Adipocyte (in vitro differentiated cells): ENCODE data around the gene TUBA1B.
"Not testable (repeated sequence)": the region's sequence is repeated elsewhere in the genome, so short reads cannot be mapped to it uniquely, and the experiment has no call there.

Experiments used
- DNase-seq: peaks from one replicate; pipeline ENCODE4 v3.0.0-alpha.2; 2015; ENCODE audit warnings: low read depth
- H3K27me3 ChIP-seq: replicated peaks from 2 replicates; pipeline ENCODE4 v1.7.0; 2013; ENCODE audit warnings: mild to moderate bottlenecking, low read length, moderate library complexity; ENCODE audit not compliant: control insufficient read depth, insufficient read depth
- H3K36me3 ChIP-seq: 2 replicates; pipeline ENCODE4 v1.7.0; 2013; ENCODE audit warnings: low read length, mild to moderate bottlenecking, moderate library complexity; ENCODE audit not compliant: control insufficient read depth, insufficient read depth, severe bottlenecking
- H3K4me1 ChIP-seq: 2 replicates; pipeline ENCODE4 v1.7.0; 2013; ENCODE audit warnings: mild to moderate bottlenecking, low read length, moderate library complexity; ENCODE audit not compliant: control insufficient read depth, insufficient read depth
- H3K4me3 ChIP-seq: 2 replicates; pipeline ENCODE4 v1.7.0; 2013; ENCODE audit warnings: mild to moderate bottlenecking, low read length, moderate library complexity
- H3K9ac ChIP-seq: 2 replicates; pipeline ENCODE4 v1.7.0; 2013; ENCODE audit warnings: mild to moderate bottlenecking, low read length, moderate library complexity
- H3K9me3 ChIP-seq: 2 replicates; pipeline ENCODE4 v1.7.0; 2013; ENCODE audit warnings: mild to moderate bottlenecking, low read length, moderate library complexity; ENCODE audit not compliant: control insufficient read depth

TUBA1B gene

DNA sequence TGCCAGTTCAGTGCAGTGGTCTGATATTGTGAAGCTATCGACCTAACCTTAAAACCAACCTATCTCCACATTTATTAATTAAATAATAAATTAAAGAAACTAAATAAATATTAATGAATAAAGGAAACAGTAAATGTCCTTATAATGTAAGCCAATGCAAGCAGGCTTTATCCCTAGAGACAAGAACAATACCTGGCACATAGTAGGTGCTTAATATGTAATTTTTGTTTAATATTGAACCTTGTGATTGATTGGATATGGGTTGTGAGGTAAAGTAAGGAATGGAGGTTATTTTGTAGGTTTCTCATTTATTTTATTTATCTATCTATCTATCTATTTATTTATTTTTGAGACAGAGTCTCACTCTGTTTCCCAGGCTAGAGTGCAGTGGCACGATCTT lies 7.8 kb upstream of the TUBA1B start:
- no peaks in the 10 kb centered on the region for H3K36me3 ChIP-seq

DNA sequence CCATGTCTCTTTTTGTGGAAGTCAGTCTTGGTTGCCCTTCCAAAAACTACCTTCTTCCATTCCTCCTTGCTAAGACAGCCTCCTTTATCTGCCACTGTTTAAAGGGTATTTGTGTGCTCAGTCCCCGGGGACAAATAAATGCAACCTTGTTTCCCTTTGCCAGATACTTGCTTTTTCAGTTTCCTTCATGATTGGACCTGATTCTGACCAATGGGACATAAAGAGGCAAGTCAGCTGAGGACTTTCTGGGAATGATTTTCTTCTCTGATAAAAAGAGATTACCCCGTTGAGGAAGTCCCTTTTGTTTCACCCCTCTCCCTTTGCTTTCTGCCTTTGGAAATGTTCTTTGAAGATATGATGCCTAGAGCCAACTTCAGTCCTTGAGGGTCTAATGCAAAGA lies 7.4 kb upstream of the TUBA1B start:
- Histone ChIP-seq H3K4me1 (peaks cover 3% of the 10 kb centered on the region), H3K36me3 (no peaks in the 10 kb centered on the region), H3K27me3 (no peaks in the 10 kb centered on the region), H3K9me3 (no peaks in the 10 kb centered on the region), H3K9ac (no peak overlapping the region), H3K4me3 (no peak overlapping the region)
- DNase-seq: no peak

More for the DNA sequence above, 7.8 kb upstream of the TUBA1B start:
- no peaks in the 10 kb centered on the region for H3K4me1 ChIP-seq
- no peaks in the 10 kb centered on the region for H3K27me3 ChIP-seq
- no peaks in the 10 kb centered on the region for H3K9me3 ChIP-seq
- H3K9ac ChIP-seq: no peak overlapping the region
- H3K4me3 ChIP-seq: no peak overlapping the region
- DNase-seq: no peak

DNA sequence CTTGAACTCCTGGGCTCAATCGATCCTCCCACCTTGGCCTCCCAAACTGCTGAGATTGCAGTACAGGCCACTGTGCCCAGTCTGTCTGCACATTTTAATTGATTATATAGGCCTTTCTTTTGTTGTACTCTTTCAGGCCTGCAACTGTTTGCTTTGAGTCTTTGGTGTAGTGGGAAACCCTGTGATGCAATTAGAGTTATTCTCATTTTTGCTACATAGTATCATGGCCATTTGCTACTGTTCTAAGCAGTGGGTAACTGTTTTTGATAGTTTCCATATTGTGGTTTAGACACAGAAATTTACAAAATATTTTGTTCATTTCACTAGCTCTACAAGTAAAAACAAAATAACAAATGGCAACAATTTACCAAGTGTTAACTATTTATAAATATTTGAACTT lies 6.3 kb upstream of the TUBA1B start:
- Histone ChIP-seq H3K9ac (no peak overlapping the region), H3K4me1 (peaks cover 12% of the 10 kb centered on the region), H3K9me3 (no peaks in the 10 kb centered on the region)

DNA sequence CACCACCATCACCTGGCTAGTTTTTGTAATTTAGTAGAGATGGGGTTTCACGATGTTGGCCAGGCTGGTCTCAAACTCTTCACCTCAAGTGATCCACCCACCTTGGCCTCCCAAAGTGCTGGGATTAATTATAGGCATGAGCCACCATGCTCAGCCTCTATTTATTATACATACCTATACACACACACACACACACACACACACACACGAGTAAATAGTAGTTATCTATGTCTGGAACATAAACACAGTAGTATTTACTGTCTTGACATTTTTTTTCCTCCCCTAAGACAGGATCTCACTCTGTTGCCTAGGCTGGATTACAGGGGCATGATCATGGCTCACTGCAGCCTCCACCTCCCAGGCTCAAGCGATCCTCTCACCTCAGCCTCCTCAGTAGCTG lies 5.8 kb upstream of the TUBA1B start:
- H3K27me3 ChIP-seq, H3K9ac ChIP-seq, H3K4me3 ChIP-seq, H3K36me3 ChIP-seq, DNase-seq, H3K9me3 ChIP-seq: not testable (repeated sequence)
- H3K4me1 ChIP-seq: peaks cover 17% of the 10 kb centered on the region

More for the DNA sequence above, 6.3 kb upstream of the TUBA1B start:
- Histone ChIP-seq H3K4me3 (no peak overlapping the region), H3K27me3 (no peaks in the 10 kb centered on the region), H3K36me3 (no peaks in the 10 kb centered on the region)
- DNase-seq: peak; percentile 42

DNA sequence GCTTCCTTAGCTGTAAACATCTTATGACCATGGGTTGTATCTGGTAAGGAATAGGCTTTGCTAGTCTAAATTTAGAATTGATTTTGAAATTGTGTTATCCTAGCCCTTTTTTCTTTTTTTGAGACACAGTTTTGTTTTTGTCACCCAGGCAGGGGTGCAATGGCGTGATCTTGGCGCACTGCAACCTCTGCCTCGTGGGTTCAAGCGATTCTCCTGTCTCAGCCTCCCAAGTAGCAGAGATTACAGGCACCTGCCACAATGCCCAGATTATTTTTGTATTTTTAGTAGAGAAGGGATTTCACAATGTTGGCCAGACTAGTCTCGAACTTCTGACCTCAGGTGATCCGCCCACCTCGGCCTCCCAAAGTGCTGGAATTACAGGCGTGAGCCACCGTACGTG lies 2.4 kb upstream of the TUBA1B start:
- H3K4me1 ChIP-seq: peaks cover 33% of the 10 kb centered on the region
- H3K9ac ChIP-seq: peak overlapping the region; percentile 66
- H3K9me3 ChIP-seq: no peaks in the 10 kb centered on the region
- no peaks in the 10 kb centered on the region for H3K27me3 ChIP-seq
- no peak for DNase-seq
- H3K4me3 ChIP-seq: peak overlapping the region; percentile 99
- H3K36me3 ChIP-seq: peaks cover 14% of the 10 kb centered on the region

DNA sequence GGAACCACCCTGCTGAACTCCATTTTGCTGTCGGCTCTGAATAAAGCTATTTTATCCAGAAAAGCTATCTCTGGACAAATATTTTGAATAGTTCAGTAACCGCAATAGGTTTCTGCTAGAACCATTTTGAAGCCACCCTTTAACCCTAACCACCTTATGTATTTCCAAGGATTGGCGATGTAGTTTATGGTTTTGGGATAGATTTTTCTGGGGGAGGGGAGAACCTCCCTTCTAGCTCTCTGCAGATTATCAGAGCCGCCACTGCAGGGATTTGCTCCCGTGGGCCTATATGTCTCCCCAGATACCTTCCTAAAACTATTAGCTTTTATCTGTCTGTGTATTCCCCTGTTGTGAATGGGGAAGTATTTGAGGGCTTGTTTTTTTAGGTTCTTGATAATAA lies 1.8 kb upstream of the TUBA1B start:
- Histone ChIP-seq H3K27me3 (no peaks in the 10 kb centered on the region), H3K4me1 (peaks cover 33% of the 10 kb centered on the region), H3K9me3 (no peaks in the 10 kb centered on the region), H3K4me3 (peak overlapping the region; percentile 99), H3K9ac (peak overlapping the region; percentile 66), H3K36me3 (peaks cover 16% of the 10 kb centered on the region)
- no peak for DNase-seq

DNA sequence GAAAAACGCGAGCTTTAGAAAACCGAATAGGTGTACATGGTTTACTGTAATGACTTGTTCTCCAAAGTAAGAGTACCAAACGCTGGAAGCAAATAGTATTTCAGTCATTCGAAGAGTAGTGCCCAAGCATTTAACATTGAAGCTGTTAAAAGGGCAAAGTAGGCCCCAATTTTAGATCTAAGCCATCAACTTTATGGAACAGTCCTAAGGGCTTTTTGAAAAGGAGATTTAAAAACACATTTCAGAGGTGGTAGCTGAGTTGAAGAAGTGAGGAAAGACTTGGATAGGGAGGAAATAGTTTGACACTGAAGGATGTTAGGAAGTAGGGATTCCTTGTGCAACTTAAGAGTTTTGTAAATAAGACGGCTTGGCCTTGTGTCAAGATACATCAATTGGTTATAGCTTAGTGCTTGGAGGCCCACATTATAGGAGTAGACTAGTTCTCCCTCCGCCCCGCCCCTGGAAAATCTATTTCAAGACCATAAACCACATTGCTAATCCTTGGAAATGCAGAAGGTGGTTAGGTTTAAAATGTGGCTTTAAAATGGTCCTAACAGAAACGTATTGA lies 783 bp upstream of the TUBA1B start:
- H3K36me3 ChIP-seq: peaks cover 26% of the 10 kb centered on the region
- DNase-seq: peak; percentile 76
- H3K4me3 ChIP-seq: peak overlapping the region; percentile 99
- H3K9ac ChIP-seq: peak overlapping the region; percentile 87
- no peaks in the 10 kb centered on the region for H3K27me3 ChIP-seq
- H3K9me3 ChIP-seq: no peaks in the 10 kb centered on the region
- H3K4me1 ChIP-seq: peaks cover 33% of the 10 kb centered on the region

DNA sequence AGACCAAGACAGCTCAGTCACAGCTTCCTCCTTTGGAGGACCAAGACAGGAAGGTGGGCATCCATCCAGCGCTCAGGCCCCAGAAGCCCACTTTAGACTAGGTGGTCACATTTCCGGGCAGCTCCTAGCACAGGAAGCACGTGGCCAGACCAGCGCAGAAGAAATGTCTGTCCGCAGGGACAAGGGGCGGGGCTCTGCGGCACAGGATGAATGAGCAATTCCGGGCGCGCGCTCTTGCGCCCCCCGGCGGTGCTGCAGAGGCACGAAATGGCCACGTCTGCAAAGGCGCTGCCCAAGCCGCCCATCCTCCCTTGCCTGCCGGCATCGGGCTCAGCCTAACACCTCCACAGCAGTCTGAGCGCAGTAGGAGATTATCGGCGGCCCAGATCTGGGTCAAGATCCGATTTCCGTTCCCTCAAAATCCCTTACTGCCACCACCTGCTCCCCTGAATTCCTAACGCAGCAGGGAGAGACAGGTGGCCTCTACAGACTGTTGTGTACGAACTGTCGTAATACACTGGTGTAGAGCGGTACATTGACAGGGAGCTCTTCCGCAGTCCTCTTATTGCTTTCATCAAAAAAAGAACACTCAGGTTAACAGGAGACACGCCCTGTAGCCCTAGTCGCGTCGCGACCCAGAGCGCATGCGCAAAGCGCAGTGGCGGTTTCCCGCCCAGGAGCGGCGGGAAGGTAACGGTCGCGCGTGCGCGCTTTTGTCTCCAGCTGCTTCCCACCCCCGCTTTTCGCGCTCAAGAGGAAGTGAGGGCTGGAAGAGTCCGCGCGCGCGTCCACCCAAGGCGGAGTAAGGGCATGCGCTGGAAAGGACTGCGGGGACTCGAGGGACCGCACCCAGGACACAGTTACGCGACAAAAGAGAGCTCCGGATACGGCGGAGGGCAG lies 794 bp downstream of the TUBA1B start:
- Histone ChIP-seq H3K36me3 (peaks cover 28% of the 10 kb centered on the region), H3K9me3 (no peaks in the 10 kb centered on the region), H3K4me1 (peaks cover 33% of the 10 kb centered on the region), H3K4me3 (peak overlapping the region; percentile 99), H3K9ac (peak overlapping the region; percentile 97), H3K27me3 (no peaks in the 10 kb centered on the region)
- DNase-seq: peak; percentile 97

DNA sequence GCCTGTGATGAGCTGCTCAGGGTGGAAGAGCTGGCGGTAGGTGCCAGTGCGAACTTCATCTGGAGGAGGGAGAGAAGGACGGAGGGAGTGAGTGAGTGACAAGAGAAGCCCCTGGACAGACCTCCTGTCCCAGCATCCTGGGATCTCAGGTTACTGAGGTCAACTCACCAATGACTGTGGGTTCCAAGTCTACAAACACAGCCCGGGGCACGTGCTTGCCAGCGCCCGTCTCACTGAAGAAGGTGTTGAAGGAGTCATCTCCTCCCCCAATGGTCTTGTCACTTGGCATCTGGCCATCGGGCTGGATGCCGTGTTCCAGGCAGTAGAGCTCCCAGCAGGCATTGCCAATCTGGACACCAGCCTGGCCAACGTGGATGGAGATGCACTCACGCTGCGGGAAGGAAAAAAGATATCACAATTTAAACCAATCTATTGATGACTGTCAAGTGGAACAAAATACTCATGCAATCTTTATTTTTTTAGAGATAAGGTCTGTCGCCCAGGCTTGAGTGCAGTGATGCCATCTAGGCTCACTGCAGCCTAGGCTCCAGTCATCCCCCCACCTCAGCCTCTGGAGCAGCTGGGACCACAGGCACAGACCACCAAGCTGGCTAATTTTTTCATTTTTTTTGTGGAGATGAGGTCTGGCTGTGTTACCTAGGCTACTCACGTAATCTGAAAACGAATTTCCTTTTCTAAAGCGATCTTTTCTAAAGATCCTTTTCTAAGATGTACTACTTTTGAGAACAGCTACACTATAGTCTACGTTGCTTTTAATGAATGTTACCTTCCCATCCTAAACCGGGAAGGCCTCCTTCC lies 1.7 kb downstream of the TUBA1B start:
- peaks cover 28% of the 10 kb centered on the region for H3K36me3 ChIP-seq
- no peaks in the 10 kb centered on the region for H3K9me3 ChIP-seq
- DNase-seq: no peak
- peak overlapping the region; percentile 99 for H3K4me3 ChIP-seq
- peak overlapping the region; percentile 97 for H3K9ac ChIP-seq
- H3K27me3 ChIP-seq: no peaks in the 10 kb centered on the region
- peaks cover 33% of the 10 kb centered on the region for H3K4me1 ChIP-seq

DNA sequence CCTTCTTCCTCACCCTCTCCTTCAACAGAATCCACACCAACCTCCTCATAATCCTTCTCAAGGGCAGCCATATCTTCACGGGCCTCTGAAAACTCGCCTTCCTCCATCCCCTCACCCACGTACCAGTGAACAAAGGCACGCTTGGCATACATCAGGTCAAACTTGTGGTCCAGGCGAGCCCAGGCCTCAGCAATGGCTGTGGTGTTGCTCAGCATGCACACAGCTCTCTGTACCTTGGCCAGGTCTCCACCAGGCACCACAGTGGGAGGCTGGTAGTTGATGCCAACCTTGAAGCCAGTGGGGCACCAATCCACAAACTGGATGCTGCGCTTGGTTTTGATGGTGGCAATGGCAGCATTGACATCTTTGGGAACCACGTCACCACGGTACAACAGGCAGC lies 3.2 kb downstream of the TUBA1B start:
- H3K4me1 ChIP-seq: peaks cover 23% of the 10 kb centered on the region
- peaks cover 28% of the 10 kb centered on the region for H3K36me3 ChIP-seq
- not testable (repeated sequence) for DNase-seq, H3K27me3 ChIP-seq, H3K9me3 ChIP-seq, H3K4me3 ChIP-seq, H3K9ac ChIP-seq
